Measurements from ENCODE around the gene SLC35E1. TPM values are rescaled to one million over a fixed set of nuclear protein-coding genes. Genes with fewer than 3 reads are reported as not detected.

The SLC35E1 gene
- total RNA-seq, 1 donor from 2014 or later, result 26.8 TPM

DNA sequence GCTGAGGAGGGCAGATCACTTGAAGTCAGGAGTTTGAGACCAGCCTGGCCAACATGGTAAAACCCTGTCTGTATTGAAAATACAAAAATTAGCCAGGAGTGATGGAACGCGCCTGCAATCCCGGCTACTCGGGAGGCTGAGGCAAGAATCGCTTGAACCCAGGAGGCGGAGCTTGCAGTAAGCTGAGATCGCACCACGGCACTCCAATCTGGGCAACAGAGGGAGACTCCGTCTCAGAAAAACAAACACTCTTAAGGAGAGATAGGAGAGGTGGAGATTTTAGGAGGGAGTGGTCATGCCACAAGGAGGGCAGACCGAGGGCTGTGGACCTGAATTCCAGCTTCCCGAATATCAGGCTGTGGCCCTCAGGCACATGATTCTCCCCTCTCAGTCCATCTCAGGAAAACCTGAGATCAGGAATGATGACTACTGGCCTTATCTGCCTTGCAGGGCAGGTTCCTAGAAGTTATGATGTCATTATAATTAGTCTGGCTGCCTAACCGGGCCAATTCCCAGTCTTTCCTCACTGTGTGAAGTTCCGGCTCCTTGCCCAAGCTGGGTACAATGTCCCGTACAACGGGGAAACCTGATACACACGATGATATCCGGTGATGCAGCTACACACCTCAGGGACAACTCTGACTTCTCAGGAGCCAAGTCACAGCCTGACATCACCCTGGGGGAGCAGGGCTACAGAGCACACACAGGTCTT is 2.5 kb downstream of the SLC35E1 start:
- no peak overlapping the region for H3K27ac ChIP-seq (replicated peaks)
- no peaks in the 10 kb centered on the region for H3K27me3 ChIP-seq (ENCODE audit: low read depth)
- no peak for TF ChIP-seq CTCF (IDR thresholded peaks at IDR 0.05; ENCODE audit: borderline replicate concordance)
- peaks cover 39% of the 10 kb centered on the region for H3K36me3 ChIP-seq
- no peak for DNase-seq
- peaks cover 50% of the 10 kb centered on the region for H3K4me1 ChIP-seq
- intact Hi-C loops (cut with micrococcal nuclease), result no loop called here
- H3K9me3 ChIP-seq (replicated peaks), result no peaks in the 10 kb centered on the region
- no peak overlapping the region for H3K4me3 ChIP-seq

- no peak for DNase-seq
- Histone ChIP-seq H3K9me3 (replicated peaks) (no peaks in the 10 kb centered on the region), H3K27me3 (ENCODE audit: low read depth) (no peaks in the 10 kb centered on the region), H3K27ac (replicated peaks) (no peak overlapping the region), H3K36me3 (peaks cover 69% of the 10 kb centered on the region), H3K4me1 (peaks cover 23% of the 10 kb centered on the region), H3K4me3 (no peak overlapping the region)
- TF ChIP-seq CTCF (IDR thresholded peaks at IDR 0.05; ENCODE audit: borderline replicate concordance), result no peak
- intact Hi-C loops (cut with micrococcal nuclease), result no loop called here
Observed at GRCh38 chr19:16566702-16567101, 5.5 kb downstream of the SLC35E1 start.

- intact Hi-C loops (cut with micrococcal nuclease), result no loop called here
- no peak for TF ChIP-seq CTCF (IDR thresholded peaks at IDR 0.05; ENCODE audit: borderline replicate concordance)
- no peak overlapping the region for H3K27ac ChIP-seq (replicated peaks)
- H3K36me3 ChIP-seq, result peaks cover 74% of the 10 kb centered on the region
- H3K4me3 ChIP-seq, result no peak overlapping the region
- H3K27me3 ChIP-seq (ENCODE audit: low read depth), result no peaks in the 10 kb centered on the region
- DNase-seq, result no peak
- no peaks in the 10 kb centered on the region for H3K9me3 ChIP-seq (replicated peaks)
- peaks cover 18% of the 10 kb centered on the region for H3K4me1 ChIP-seq
Observed at GRCh38 chr19:16566161-16566560, 6.1 kb downstream of the SLC35E1 start.

DNA sequence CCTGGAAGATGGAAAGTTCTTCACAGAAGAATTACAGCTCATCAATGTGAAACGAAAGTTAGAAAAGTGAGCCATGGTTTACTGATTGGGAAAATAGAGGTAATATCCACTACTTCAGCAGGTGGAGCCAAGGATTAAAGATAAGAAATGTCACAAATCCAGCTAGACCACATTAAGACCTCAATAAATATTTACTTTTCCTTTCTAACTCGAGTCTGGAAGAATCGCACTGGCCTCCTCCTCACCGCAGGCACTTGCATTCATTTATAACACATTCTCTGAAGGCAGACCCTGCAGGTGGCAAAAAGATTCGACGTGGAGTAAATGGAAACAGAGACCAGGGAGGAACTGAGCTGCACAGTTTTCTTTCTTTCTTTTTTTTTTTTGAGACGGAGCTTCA is 7.4 kb downstream of the SLC35E1 start:
- Histone ChIP-seq H3K4me3 (no peak overlapping the region), H3K4me1 (peaks cover 7% of the 10 kb centered on the region), H3K27ac (replicated peaks) (no peak overlapping the region), H3K27me3 (ENCODE audit: low read depth) (no peaks in the 10 kb centered on the region), H3K36me3 (peaks cover 84% of the 10 kb centered on the region), H3K9me3 (replicated peaks) (no peaks in the 10 kb centered on the region)
- TF ChIP-seq CTCF (IDR thresholded peaks at IDR 0.05; ENCODE audit: borderline replicate concordance), result no peak
- DNase-seq, result no peak
- intact Hi-C loops (cut with micrococcal nuclease), result no loop called here

DNA sequence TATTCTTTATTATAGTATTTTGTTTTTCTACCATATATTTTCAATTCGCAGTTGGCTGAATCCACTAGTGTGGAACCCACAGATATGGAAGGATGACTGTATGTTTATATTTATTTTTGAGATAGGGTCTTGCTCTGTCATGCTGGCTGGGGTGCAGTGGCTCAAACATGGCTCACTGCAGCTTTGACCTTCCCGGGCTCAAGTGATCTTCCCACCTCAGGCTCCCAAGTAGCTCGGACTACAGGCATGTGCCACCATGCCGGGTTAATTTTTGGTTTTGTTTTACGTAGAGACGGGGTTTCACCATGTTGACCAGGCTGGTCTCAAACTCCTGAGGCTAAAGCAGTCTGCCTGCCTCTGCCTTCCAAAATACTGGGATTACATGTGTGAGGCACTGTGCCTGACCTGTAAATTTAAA is 9.6 kb downstream of the SLC35E1 start:
- intact Hi-C loops (cut with micrococcal nuclease), result no loop called here
- Histone ChIP-seq H3K9me3 (replicated peaks) (no peaks in the 10 kb centered on the region), H3K4me1 (peaks cover 10% of the 10 kb centered on the region), H3K36me3 (peaks cover 79% of the 10 kb centered on the region), H3K4me3 (no peak overlapping the region), H3K27ac (replicated peaks) (no peak overlapping the region), H3K27me3 (ENCODE audit: low read depth) (no peaks in the 10 kb centered on the region)
- TF ChIP-seq CTCF (IDR thresholded peaks at IDR 0.05; ENCODE audit: borderline replicate concordance), result no peak
- DNase-seq, result no peak

Measured in left ventricle myocardium inferior (tissue), 1 donor.